Measurements from ENCODE around the gene KCNG2.

KCNG2 gene

DNA sequence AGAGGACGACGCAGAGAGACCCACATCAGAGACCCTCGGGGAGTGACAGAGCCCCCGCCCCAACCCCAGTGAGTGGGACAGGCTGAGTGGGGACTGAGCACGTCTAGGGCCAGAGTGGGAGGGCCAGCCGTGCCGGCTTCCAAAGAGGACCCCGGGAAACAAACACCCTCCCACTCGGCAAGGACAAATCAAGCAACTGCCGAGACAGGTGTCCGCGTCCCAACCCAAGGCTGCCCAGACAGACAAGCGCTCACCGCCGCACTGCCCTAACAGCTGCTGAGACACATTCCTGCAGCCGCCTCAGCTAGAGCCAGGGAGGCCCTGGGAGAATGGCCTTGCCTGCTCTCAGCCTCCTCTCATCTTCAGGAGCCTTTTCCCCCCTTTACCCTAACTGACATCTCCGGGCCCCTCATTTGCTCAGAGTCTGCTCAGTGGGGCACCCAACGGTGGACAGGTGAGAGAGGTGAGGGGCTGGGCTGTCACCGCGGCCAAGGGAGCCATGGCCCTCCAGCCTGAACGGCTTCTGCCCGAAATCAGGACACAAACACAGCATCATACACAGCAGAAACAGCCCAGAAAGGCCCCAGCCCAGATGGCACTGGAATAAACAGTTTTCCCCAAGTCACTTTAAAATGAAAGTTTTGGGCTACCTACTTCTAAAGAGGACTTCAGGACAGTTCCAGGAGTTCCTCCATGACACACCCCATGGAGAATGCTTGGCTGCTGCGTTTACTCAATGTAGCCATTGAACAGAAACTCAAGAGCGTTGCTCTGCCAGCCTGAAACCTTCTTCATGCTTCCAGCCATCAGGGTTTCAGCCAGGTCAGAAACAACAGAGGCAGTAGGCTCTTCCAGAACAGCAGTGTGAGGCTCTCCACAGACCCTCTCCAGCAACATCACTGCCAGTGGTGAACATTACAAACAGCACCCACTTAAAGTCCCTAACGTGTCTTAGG is 130.1 kb downstream of the KCNG2 start:
- FAIRE-seq = no peak

DNA sequence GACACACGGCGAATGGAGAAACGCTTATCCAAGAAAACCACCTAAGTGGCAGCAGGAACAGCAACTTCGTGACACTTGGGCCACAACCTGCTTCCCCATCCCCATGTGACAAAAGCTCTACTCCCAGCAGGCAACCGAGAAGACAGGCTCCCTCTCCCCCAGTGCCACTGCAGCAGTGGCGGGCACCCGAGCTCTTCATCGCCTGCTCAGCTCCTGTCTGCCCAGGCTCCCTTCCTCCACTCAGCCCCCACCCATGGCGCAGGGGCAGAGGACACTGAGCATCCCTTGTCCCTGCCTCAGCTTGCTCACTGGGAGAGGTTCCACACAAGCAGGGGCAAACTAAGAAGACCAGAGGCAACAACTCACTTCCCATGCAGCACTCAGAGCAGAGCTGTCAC is 130.8 kb downstream of the KCNG2 start:
- no peak for FAIRE-seq

DNA sequence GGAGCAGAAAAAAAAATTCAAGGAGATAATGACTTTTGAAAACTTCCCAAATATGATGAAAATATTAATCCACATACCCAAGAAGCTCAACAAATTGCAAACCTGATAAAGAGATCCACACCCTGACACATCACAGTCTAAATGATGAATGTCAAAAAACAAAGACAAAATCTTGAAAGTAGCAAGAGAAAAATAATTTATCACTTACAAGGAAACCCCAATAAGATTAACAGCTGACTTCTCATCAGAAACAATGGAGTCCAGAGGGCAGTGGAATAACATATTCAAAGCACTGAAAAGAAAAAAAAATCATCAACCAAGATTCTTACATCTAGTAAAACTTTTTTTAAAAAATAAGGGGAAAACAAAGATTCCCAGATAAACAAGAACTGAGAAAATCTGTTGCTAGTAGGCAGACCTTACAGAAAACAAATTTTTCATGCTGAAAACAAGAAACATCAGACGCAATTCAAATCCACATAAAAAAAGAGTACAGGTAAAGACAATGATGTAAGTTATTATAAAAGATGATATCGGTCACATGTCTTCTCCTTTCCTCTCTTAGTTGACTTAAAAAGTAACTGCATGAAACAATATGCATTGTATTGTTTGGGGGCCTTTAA is 132.4 kb downstream of the KCNG2 start:
- peak; percentile 9 for FAIRE-seq

DNA sequence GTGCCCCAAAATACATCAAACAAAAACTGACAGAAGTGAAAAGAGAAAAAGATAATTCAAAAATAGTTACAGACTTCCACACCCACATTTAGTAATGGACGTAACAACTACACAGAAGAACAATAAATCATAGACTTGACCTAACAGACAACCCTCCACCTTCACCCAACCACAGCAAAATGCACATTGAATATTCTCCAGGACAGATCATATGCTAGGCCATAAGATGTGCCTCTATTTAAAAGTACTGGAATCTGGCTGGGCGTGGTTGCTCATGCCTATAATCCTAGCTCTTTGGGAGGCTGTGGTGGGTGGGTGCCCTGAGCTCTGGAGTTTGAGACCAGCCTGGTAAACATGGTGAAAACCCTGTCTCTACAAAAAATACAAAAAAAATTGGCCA is 133.7 kb downstream of the KCNG2 start:
- no peak for FAIRE-seq

DNA sequence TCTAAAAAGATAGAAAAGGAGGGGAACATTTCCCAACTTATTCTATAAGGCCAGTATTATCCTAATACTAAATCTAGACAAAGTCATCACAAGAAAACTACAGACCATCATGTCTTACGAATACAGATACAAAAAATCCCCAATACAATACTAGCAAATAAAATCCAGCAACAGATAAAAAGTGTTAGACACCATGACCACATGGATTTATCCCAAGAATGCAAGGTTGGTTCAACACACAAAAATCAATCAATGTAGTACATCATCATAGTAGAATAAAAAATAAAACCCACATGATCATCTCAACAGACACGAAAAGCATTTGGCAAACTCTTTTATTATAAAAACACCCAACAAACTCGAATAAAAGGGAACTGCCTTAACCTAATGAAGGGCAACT is 135.2 kb downstream of the KCNG2 start:
- no peak for FAIRE-seq

DNA sequence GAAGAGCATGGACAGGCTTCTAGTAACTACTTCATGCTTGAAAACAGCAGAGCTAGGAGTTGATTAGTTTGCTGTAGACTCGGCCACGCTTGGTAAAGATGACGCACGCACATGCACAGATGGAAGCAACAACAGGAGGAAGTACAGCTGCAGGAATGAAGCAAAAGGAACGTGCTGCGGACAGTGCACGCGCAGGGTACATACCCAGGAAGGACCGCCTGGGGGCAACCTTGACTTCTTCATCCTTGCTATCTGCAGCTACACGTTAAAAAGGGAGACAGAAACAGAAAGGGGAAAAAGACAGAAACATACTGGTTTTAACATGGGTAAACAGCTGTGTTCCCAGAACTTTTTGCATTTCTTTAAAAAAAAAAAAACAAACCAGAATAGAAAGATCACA is 136.0 kb downstream of the KCNG2 start:
- no peak for FAIRE-seq

DNA sequence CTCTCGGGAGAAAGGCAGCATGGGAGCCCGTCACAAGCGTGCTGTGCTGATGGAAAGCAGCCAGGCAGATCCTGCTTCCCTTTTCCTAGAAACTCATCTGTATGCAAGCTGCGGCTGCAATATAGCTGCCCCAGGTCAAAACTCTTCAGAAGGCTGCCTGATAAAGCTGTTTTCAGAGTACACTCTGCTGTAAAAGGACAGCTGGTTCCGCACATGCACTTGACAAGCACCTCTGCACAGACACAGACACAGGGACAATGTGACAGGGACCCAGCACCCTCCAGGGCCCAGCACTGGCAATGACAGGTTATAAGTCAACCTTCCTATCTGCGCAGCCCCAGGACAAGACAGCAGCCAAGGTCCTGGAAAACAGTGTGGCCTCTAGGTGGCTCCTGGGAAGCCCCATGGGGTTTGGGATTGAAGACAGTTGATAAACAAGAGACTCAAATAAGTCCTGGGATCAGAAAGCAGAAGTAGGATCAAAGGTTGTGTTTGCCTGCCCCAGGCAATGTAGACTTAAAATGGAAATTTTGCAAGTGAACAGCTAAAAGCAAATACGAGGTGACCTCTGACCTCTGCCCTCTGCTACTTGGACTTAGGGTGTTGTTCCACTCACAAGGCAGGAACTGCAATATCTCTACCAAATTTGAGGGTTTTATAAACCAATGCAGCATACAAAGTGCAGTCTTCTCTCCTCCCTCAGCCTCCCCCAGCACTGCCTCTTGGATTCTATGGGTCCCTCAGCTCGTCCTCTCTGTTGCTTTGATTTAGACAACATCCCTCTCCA is 136.8 kb downstream of the KCNG2 start:
- FAIRE-seq = no peak

DNA sequence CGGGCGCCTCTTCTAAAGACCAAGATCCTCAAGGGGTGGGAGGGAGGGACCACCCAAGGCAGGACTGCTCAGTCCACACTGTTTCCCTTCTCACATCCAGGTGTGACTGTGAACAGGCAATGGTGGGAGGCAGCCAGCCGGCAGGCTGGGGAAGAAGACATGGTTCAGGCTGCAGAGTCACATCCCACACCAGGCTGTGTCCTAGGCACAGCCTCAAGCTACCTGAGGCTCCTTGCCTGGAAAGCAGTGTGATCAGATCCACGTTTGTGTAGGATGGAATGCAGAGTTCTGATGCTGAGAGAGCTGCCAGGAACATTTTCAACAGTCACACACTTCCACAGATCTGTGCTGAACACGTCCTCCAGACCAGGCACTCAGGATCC is 137.4 kb downstream of the KCNG2 start:
- FAIRE-seq = no peak

DNA sequence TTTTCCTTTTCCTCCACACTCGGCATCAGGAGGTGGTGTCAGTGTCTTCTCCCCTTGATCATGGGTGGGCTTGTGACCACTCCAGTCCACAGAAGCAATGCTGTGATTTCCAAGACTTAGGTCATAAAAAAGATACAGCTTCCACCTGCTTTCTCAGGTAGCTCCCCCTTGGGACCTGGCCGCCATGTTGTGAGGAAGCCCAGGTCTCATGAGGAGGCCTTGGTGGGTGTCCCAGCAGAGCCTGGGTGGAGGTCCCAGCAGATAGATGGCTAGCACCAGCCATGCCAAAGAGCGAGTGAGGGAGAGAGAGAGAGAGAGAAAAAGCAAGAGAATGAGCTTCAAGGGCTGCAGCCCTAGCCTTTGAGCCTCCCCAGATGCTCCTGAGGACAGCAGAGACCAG is 137.8 kb downstream of the KCNG2 start:
- no peak for FAIRE-seq

DNA sequence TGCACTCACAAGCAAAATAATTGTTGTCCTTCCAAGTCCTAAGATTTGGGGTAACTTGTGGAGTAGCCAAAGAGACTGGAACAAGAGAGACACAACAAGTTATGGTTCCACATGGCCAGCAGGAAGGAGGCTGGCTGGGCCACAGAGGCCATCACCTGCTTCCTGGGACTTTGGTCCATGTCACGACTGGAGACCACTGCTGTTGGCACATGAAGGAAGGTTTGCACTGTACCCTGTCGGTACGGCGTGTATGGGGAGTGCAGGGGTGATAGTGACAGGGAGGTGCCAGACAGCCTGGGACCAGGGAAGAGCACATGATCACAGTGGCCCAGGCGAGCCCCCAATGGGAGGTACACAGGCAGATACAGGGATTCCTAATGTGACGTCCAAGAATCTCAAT is 138.2 kb downstream of the KCNG2 start:
- no peak for FAIRE-seq

DNA sequence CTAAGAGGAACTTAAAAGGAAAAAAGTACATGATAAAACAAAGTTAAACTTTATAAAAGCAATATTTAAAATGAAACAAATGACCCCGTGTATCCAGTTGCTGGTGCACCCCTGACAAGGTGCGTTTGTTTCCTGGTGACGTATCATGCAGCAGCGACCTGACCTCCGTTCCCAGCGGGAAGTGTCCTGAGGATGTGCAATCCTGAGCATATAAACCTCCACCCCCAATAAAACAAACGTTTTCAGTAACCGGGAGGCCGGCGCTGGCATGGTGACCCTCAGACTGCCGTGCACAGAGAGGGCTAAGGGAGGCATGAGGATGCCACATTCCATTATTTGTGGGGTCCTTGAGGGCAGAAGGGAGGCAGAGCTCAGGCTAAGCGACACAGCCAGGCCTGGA is 138.9 kb downstream of the KCNG2 start:
- no peak for FAIRE-seq

DNA sequence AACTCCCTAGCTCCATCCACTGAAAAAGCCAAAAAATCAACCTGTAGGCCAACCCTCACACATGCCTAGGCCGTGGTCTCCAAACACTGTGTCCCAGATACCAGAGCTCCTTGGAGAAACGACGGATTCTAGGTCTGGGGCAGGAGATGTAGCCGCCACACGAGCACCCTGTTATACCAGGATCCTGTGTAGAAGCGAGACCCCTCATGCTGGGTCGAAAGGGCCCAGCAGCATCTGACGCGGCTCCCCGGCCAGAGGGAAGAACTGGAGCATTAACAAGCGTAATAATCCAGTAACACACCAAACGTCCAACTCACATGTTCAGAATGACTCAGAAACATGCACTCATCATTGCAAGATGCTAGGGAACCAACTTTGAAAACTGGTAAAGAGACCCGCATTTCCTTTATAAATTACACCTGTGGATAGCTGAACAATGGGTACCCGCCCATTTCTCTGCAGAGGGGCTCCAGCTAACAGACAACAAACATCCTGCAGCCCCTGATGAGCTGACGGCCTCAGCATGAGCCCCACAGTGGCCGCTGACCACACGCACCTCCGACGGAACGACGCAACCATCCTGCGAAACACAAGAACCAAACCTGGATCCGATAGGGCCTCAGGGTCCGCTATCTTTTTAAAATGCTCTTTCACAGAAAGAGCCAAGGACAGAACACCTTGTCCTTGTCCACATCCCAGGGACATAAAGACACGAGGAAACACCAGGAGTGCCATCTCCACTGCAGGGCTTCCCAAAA is 139.5 kb downstream of the KCNG2 start:
- no peak for FAIRE-seq

DNA sequence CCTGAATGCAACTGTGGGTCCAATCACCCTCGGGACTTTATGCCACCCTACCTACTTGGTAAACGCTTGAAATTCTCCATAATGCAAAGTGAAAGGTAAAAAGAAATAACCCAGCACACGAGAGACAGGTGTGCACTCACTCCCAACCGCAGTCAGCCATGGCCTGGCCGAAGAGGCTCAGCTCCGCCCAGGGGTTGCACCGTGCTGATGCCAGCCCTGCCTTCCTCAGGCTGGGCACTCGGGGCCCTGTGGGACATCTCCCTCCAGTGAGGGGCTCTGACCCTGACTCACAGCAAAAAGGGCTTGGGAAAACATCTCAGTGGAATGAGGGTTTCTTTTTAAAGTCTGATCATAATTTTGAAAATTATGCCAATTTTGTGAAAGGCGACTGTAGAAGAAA is 140.5 kb downstream of the KCNG2 start:
- no peak for FAIRE-seq

DNA sequence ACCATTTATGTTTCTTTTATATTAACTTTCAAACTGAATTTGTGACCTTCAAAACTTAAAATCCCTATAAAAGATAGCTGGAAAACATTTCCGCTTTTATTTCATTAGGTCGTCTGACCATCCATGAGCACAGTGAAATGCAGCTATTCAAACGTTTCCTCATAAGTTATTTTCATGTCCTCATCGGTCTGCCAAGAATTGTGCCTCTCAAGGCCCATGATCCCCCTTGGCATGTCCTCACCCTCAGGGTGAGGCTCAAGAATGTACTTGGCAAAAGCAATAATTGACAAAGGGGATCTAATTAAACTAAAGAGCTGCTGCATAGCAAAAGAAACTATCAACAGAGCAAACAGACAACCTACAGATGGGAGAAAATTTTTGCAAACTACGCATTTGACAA is 141.4 kb downstream of the KCNG2 start:
- no peak for FAIRE-seq

DNA sequence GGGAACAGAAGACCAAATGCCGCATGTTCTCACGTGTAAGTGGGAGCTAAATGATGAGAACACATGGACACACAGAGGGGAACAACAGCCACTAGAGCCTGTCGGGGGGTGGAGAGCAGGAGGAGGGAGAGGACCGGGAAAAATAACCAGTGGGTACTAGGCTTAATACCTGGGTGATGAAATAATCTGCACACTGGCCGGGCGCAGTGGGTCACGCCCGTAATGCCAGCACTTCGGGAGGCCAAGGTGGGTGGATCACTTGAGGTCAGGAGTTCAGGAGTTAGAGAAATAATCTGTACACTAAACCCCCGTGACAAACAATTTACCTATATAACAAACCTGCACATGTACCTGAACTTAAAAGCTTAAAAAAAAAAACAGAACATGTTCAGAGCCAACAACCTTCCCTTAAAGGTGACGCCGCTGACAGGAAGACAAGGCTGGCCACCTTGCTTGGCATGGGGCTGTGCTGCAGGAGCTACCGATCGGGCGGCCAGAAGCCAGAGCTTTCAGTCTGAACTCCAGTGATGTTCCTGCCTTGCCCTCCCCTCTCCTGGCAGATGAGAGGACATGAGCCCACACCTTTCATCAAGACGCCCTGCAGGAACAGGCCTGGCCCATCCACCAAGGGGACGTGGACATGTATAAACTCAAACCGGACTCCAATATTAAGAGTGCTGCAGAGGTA is 142.5 kb downstream of the KCNG2 start:
- no peak for FAIRE-seq

DNA sequence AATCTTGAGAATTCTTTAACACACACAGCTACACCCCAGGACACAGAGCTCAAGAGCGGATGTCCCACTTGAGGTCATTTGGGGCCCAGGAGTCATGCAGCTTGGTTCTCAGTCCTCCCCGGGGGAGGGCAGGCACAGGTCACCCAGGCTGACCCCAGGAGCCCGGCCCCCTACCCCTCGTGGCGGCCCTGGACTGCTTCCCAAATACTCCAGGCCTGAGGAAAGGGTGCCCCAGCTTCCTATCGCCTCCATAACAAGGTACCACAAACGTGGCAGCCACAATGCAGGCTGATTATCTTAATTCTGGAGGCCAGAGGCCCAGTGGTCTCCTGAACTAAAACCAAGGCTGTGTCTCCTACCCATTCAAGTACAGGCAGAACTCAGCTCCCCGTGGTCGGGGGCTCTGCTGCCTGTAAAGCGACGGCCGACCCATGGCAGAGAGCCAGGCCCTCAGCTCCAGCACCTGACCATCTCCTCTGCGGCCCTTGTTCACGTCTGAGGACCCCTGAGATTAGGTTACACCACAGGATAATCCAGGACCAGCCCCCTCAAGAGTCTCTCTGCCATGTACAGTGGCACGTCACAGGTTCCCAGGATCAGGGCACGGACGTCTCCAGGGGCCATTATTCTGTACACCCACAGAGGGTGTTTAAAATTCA is 143.2 kb downstream of the KCNG2 start:
- no peak for FAIRE-seq

DNA sequence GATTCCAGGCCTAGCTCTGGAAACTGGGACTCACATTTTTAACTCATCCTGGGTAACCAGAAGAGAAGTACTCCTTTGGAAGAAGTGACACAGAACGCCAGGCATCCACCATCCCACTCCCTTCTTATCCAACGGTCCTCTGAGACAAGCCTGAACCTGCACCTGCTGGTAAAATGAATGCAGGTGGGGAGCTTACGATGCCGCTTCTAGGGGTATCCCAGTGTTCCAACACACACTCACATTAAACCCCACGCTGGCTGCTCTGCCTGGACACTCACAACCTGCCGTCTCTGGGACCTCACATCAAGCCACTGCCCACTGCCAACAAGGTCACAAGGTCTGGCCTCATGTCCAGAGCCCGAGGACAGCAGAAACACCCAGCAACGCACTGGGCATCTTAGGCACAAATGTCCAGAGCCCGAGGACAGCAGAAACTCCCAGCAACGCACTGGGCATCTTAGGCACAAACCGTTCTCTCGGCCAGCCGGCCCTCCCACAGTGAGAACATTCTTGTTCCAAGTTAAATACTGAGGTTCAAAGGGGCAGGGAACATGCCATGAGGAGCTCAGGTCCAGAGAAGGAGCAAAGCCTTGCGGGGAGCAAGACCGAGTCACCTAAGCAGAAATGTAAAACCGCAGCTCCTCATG is 143.9 kb downstream of the KCNG2 start:
- no peak for FAIRE-seq

DNA sequence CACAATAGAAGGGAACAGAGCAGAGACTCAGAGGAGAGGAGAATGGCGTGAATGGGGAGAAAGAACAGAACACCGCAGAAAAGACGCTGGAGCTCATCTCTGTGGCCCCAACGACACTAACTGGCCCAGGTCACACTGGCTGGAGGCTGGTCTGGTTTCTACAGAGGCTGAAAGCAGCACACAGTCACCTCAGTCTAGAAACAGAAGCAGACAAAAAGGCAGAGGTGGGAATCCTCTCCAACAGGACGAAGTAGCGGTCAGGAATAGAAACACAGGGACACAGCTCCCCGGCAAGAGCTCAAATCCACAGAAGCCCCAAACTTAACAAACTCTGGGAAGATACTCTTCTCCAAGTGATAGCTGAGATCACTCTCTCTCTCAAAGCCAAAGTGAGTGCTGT is 144.5 kb downstream of the KCNG2 start:
- no peak for FAIRE-seq

DNA sequence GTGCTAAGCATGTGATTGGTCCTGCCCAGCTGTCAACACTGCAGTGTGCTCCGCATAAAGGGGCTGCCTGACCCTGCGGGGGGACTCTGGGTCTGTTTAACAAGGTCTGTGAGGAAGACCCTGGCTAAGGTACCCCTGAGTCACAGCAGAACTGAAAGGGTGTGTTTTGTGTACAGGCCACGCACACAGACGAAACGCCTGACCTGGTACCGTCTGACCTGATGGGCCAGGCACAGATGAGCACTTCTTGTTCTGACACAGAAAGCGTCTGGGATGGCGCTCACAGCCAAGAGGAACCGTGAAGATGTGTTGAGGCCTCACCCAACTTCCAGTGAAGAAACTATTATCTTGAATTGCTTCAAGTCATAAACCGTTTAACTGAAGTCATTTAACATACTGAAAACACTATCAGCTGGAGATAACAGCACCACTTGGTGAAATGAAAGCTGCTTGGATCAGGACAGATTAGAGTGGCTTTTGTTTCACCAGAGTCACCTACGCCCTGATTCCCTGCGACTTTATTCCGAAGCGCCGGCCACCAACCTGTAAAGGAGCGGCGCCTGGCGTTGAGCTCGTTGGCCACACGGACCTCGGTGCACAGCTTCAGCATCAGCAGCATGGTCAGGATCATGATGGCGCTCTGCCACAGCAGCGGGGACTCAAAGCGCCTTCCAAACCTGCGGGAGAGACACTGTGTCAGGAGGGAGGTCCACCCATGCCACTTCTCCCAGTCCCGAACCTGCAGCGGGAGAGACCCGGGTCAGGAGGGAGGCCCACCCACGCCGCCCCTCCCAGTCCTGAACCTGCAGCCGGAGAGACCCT is 145.3 kb downstream of the KCNG2 start:
- FAIRE-seq = no peak

DNA sequence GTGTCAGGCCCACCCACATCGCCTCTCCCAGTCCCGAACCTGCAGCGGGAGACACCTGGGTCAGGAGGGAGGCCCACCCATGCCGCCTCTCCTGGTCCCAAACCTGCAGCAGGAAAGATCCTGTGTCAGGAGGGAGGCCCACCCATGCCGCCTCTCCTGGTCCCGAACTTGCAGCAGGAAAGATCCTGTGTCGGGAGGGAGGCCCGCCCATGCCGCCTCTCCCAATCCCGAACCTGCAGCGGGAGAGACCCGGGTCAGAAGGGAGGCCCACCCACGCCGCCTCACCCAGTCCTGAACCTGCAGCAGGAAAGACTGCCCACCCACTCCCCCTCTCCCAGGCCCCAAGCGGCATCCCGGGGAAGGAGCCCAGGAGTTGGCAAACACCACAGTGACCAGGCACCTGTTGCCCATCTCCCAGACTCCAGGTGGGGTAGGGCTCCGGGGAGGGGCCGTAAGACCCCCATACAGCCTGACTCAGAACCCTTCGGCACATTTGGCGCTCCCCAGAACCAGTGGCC is 145.9 kb downstream of the KCNG2 start:
- no peak for FAIRE-seq

Data from TTC549 (cell line).